H9 (cell line): ENCODE results near the gene SIPA1L2. TPM values are rescaled to one million over a fixed set of nuclear protein-coding genes. Genes with fewer than 3 reads are reported as not detected.

Source experiments
- DNase-seq: peaks from one replicate; pipeline ENCODE4 v3.0.0-alpha.2; 2017
- H2AFZ ChIP-seq: one replicate; pipeline ENCODE4 v1.6.1; 2013; ENCODE audit warnings: mild to moderate bottlenecking, low read length, control low read depth, moderate library complexity
- H2AK5ac ChIP-seq: 2 replicates; pipeline ENCODE4 v1.6.1; 2013; ENCODE audit warnings: low read length, control low read depth, mixed read lengths; ENCODE audit not compliant: insufficient read length
- H2BK120ac ChIP-seq: one replicate; pipeline ENCODE4 v1.6.1; 2013; ENCODE audit warnings: low read depth, mild to moderate bottlenecking, low read length, control low read depth, inconsistent platforms; ENCODE audit not compliant: poor library complexity, severe bottlenecking
- H2BK12ac ChIP-seq: 2 replicates; pipeline ENCODE4 v1.6.1; 2013; ENCODE audit warnings: low read length, control low read depth, mixed read lengths, low read depth; ENCODE audit not compliant: insufficient read length
- H2BK15ac ChIP-seq: 2 replicates; pipeline ENCODE4 v1.6.1; 2013; ENCODE audit warnings: low read depth, low read length, control low read depth
- H2BK20ac ChIP-seq: one replicate; pipeline ENCODE4 v1.6.1; 2013; ENCODE audit warnings: low read depth, mild to moderate bottlenecking, low read length, control low read depth, inconsistent platforms; ENCODE audit not compliant: poor library complexity, severe bottlenecking
- H2BK5ac ChIP-seq: 2 replicates; pipeline ENCODE4 v1.6.1; 2013; ENCODE audit warnings: low read length, control low read depth, mixed read lengths; ENCODE audit not compliant: insufficient read length
- H3K14ac ChIP-seq: 2 replicates; pipeline ENCODE4 v1.6.1; 2013; ENCODE audit warnings: low read length, control low read depth; ENCODE audit not compliant: insufficient read depth
- H3K18ac ChIP-seq: 2 replicates; pipeline ENCODE4 v1.6.1; 2013; ENCODE audit warnings: low read depth, mild to moderate bottlenecking, mixed read lengths, low read length, control low read depth; ENCODE audit not compliant: insufficient read length
- H3K23ac ChIP-seq: 2 replicates; pipeline ENCODE4 v1.6.1; 2013; ENCODE audit warnings: low read length, control low read depth, mixed read lengths, low read depth; ENCODE audit not compliant: insufficient read length
- H3K23me2 ChIP-seq: 2 replicates; pipeline ENCODE4 v1.6.1; 2013; ENCODE audit warnings: low read depth, mild to moderate bottlenecking, mixed read lengths, low read length, control low read depth; ENCODE audit not compliant: insufficient read length, poor library complexity, severe bottlenecking
- H3K27ac ChIP-seq: 2 replicates; pipeline ENCODE4 v1.5.1; 2013; ENCODE audit warnings: low read length, control low read depth, mixed read lengths, low read depth; ENCODE audit not compliant: insufficient read length
- H3K27me3 ChIP-seq: 2 replicates; pipeline ENCODE4 v1.6.1; 2013; ENCODE audit warnings: low read length, control low read depth, inconsistent platforms; ENCODE audit not compliant: insufficient read depth
- H3K4ac ChIP-seq: 2 replicates; pipeline ENCODE4 v1.6.1; 2013; ENCODE audit warnings: low read depth, mild to moderate bottlenecking, control low read depth, inconsistent platforms, low read length, moderate library complexity
- H3K4me1 ChIP-seq: 2 replicates; pipeline ENCODE4 v1.6.1; 2013; ENCODE audit warnings: low read length, control low read depth, inconsistent platforms; ENCODE audit not compliant: insufficient read depth
- H3K4me2 ChIP-seq: 2 replicates; pipeline ENCODE4 v1.6.1; 2013; ENCODE audit warnings: low read length, control low read depth, mixed read lengths; ENCODE audit not compliant: insufficient read length, insufficient read depth
- H3K56ac ChIP-seq: 2 replicates; pipeline ENCODE4 v1.6.1; 2013; ENCODE audit warnings: low read depth, mild to moderate bottlenecking, mixed read lengths, low read length, control low read depth; ENCODE audit not compliant: insufficient read length
- H3K79me1 ChIP-seq: 2 replicates; pipeline ENCODE4 v1.6.1; 2013; ENCODE audit warnings: low read depth, mild to moderate bottlenecking, moderate library complexity, low read length, control low read depth, inconsistent platforms; ENCODE audit not compliant: insufficient read depth, poor library complexity, severe bottlenecking
- H3K79me2 ChIP-seq: 2 replicates; pipeline ENCODE4 v1.6.1; 2013; ENCODE audit warnings: low read length, control low read depth, inconsistent platforms; ENCODE audit not compliant: insufficient read depth
- H3K9ac ChIP-seq: 2 replicates; pipeline ENCODE4 v1.6.1; 2013; ENCODE audit warnings: low read length, control low read depth, mixed read lengths; ENCODE audit not compliant: insufficient read length; ENCODE audit errors: extremely low read depth
- H3K9me3 ChIP-seq: one replicate; pipeline ENCODE4 v1.6.1; 2013; ENCODE audit warnings: low read depth, low read length, inconsistent platforms; ENCODE audit not compliant: control insufficient read depth
- H3T11ph ChIP-seq: one replicate; pipeline ENCODE4 v1.6.1; 2013; ENCODE audit warnings: mild to moderate bottlenecking, low read length, control low read depth, inconsistent platforms
- H4K20me1 ChIP-seq: one replicate; pipeline ENCODE4 v1.6.1; 2013; ENCODE audit not compliant: control insufficient read depth, insufficient read length, insufficient read depth
- H4K5ac ChIP-seq: 2 replicates; pipeline ENCODE4 v1.6.1; 2013; ENCODE audit warnings: low read depth, mild to moderate bottlenecking, mixed read lengths, low read length, control low read depth; ENCODE audit not compliant: insufficient read length
- H4K8ac ChIP-seq: replicated peaks from 2 replicates; pipeline ENCODE4 v1.6.1; 2013; ENCODE audit warnings: low read length, control low read depth, mixed read lengths, low read depth; ENCODE audit not compliant: insufficient read length
- H4K91ac ChIP-seq: 2 replicates; pipeline ENCODE4 v1.6.1; 2013; ENCODE audit warnings: low read depth, mild to moderate bottlenecking, moderate library complexity, mixed read lengths, low read length, control low read depth; ENCODE audit not compliant: insufficient read length
- H3K27ac Mint-ChIP-seq, 3 experiments: 2 replicates in 2 of 3; 3 replicates in 1 of 3; pipeline ENCODE4 v1.8.0; 2020 to 2021; ENCODE audit warnings: mixed read lengths in 3 of 3, mild to moderate bottlenecking in 1 of 3, moderate library complexity in 1 of 3
- H3K27me3 Mint-ChIP-seq: 2 replicates; pipeline ENCODE4 v1.8.0; 2021; ENCODE audit warnings: low read depth, mild to moderate bottlenecking, moderate library complexity, mixed read lengths
- H3K36me3 Mint-ChIP-seq, 3 experiments: 2 replicates in 2 of 3; 3 replicates in 1 of 3; pipeline ENCODE4 v1.8.0; 2020 to 2021; ENCODE audit warnings: low read depth in 3 of 3, mixed read lengths in 3 of 3; ENCODE audit not compliant: insufficient read depth in 1 of 3
- H3K4me1 Mint-ChIP-seq, 2 experiments: 2 replicates each; pipeline ENCODE4 v1.8.0; 2020; ENCODE audit warnings: mixed read lengths in 2 of 2
- H3K4me3 Mint-ChIP-seq, 2 experiments: 2 replicates in 1 of 2; 3 replicates in 1 of 2; pipeline ENCODE4 v1.8.0; 2020 to 2021; ENCODE audit warnings: mild to moderate bottlenecking in 2 of 2, mixed read lengths in 2 of 2, moderate library complexity in 1 of 2
- H3K9me3 Mint-ChIP-seq, 2 experiments: 2 replicates in 1 of 2; 3 replicates in 1 of 2; pipeline ENCODE4 v1.8.0; 2020; ENCODE audit warnings: mild to moderate bottlenecking in 2 of 2, mixed read lengths in 2 of 2, moderate library complexity in 1 of 2
- WGBS: extraction: QIAGEN DNeasy Blood & Tissue Kit; methylation state at CpG from one replicate; pipeline ENCODE4 v1.1.7; 2013; ENCODE audit warnings: missing lambda C conversion rate, low lambda C conversion rate, mixed read lengths; ENCODE audit not compliant: insufficient read length; ENCODE audit errors: extremely low coverage; 5-methylcytosine and 5-hydroxymethylcytosine counted together
- total RNA-seq: library from RNA; stranded (reverse); gene quantifications from 2 replicates; pipeline ENCODE4 v1.2.1, GENCODE V29; 2021
- TF ChIP-seq, protein P1 (sequence below): fragments of 200-600 bp; sonication (generic); conservative IDR thresholded peaks from 3 replicates; pipeline ENCODE4 v1.8.0; 2021; ENCODE audit warnings: antibody characterized with exemption, mild to moderate bottlenecking

SIPA1L2 gene
- total RNA-seq, 1 experiment from 2014 or later, result 5.2 TPM

DNA sequence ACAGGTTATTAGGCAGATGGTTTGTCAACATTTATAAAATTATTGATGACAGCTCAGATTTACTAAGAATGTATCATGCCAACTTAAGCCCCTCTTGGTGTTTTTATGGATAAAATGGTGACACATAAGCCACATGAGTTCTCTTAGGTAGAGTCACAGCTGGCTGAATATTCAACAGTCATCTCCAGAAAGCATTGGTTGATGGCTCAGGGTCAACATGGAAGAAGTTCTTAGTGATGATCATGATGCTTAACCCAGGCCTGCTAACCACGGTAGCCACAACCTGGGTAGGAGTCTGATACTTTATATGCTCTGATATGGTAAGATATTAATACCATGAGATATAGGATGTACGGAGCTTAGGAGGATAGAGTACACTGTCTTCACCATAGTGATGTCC, 46.4 kb upstream of the SIPA1L2 start:
- H2AK5ac ChIP-seq, result no peak overlapping the region
- H3K14ac ChIP-seq, result no peak overlapping the region
- no peak overlapping the region for H3K18ac ChIP-seq
- H2BK20ac ChIP-seq, result no peak overlapping the region
- H3K23ac ChIP-seq, result no peak overlapping the region
- no peak overlapping the region for H3K56ac ChIP-seq
- Mint-ChIP-seq H3K9me3 (no peaks in the 10 kb centered on the region), H3K4me3 (no peak overlapping the region), H3K27ac (no peak overlapping the region), H3K36me3 (no peaks in the 10 kb centered on the region), H3K4me1 (peaks cover 9 to 10% of the 10 kb centered on the region in 2 experiments), H3K27me3 (peaks cover 6% of the 10 kb centered on the region)
- H3K79me1 ChIP-seq, result no peaks in the 10 kb centered on the region
- H2AFZ ChIP-seq, result no peak overlapping the region
- no peak overlapping the region for H4K5ac ChIP-seq
- no peaks in the 10 kb centered on the region for H3K9me3 ChIP-seq
- H2BK5ac ChIP-seq, result no peak overlapping the region
- DNase-seq, result no peak
- no peak overlapping the region for H2BK120ac ChIP-seq
- H4K8ac ChIP-seq, result no peak overlapping the region
- H3K27ac ChIP-seq, result no peak overlapping the region
- no peak overlapping the region for H3K4me2 ChIP-seq
- H2BK12ac ChIP-seq, result no peak overlapping the region
- H3K9ac ChIP-seq, result no peak overlapping the region
- H3K27me3 ChIP-seq, result no peaks in the 10 kb centered on the region
- no peaks in the 10 kb centered on the region for H4K20me1 ChIP-seq
- WGBS, result no CpG with 5 or more reads among the region's 2 CpGs
- no peaks in the 10 kb centered on the region for H3K4me1 ChIP-seq
- H3K4ac ChIP-seq, result no peak overlapping the region
- H4K91ac ChIP-seq, result no peak overlapping the region
- TF ChIP-seq, protein P1, sequence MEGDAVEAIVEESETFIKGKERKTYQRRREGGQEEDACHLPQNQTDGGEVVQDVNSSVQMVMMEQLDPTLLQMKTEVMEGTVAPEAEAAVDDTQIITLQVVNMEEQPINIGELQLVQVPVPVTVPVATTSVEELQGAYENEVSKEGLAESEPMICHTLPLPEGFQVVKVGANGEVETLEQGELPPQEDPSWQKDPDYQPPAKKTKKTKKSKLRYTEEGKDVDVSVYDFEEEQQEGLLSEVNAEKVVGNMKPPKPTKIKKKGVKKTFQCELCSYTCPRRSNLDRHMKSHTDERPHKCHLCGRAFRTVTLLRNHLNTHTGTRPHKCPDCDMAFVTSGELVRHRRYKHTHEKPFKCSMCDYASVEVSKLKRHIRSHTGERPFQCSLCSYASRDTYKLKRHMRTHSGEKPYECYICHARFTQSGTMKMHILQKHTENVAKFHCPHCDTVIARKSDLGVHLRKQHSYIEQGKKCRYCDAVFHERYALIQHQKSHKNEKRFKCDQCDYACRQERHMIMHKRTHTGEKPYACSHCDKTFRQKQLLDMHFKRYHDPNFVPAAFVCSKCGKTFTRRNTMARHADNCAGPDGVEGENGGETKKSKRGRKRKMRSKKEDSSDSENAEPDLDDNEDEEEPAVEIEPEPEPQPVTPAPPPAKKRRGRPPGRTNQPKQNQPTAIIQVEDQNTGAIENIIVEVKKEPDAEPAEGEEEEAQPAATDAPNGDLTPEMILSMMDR, result no peak
- no peaks in the 10 kb centered on the region for H3K79me2 ChIP-seq
- no peaks in the 10 kb centered on the region for H3K23me2 ChIP-seq
- H2BK15ac ChIP-seq, result no peak overlapping the region
- H3T11ph ChIP-seq, result no peak overlapping the region
